B cell (primary cell): Measurements from ENCODE around the gene PRKCZ.

ENCODE experiments used
- EZH2 ChIP-seq: IDR thresholded peaks from 2 replicates; pipeline ENCODE4 v1.6.1; 2012; ENCODE audit warnings: borderline replicate concordance, low read depth, mild to moderate bottlenecking, moderate library complexity, low read length; ENCODE audit not compliant: insufficient read depth, poor library complexity, severe bottlenecking
- TF ChIP-seq, protein P1 (sequence below): fragments of 200-600 bp; IDR thresholded peaks from one replicate; pipeline ENCODE4 v1.8.0; 2022; ENCODE audit warnings: antibody characterized with exemption, mild to moderate bottlenecking

DNA sequence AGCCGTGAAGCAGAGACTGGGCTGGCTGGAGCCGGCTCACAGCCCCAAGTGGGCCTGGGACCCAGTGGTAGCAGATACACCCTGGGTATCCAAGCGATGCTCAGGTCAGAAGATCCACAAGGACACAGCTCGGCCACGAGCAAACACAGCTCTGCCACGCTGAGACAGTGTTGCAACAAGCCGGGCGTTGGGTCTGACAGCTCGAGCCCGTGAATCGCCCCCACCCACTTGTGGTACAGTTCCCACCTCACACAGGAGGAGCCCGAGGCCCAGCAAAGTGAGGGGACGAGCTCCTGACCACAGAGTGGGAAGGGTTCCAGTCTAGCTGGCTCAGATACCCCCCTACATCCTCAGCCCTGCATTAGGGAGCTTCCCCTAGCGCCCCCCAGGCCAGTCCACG, 8.9 kb upstream of the PRKCZ start:
- TF ChIP-seq, protein P1, sequence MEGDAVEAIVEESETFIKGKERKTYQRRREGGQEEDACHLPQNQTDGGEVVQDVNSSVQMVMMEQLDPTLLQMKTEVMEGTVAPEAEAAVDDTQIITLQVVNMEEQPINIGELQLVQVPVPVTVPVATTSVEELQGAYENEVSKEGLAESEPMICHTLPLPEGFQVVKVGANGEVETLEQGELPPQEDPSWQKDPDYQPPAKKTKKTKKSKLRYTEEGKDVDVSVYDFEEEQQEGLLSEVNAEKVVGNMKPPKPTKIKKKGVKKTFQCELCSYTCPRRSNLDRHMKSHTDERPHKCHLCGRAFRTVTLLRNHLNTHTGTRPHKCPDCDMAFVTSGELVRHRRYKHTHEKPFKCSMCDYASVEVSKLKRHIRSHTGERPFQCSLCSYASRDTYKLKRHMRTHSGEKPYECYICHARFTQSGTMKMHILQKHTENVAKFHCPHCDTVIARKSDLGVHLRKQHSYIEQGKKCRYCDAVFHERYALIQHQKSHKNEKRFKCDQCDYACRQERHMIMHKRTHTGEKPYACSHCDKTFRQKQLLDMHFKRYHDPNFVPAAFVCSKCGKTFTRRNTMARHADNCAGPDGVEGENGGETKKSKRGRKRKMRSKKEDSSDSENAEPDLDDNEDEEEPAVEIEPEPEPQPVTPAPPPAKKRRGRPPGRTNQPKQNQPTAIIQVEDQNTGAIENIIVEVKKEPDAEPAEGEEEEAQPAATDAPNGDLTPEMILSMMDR = no peak
- TF ChIP-seq EZH2 = no peak
